ENCODE data around the gene GCA. TPM values are rescaled to one million over a fixed set of nuclear protein-coding genes. Genes with fewer than 3 reads are reported as not detected.

Gene GCA
- total RNA-seq, 1 donor from 2014 or later: 7.6 TPM

- no peak for DNase-seq
- intact Hi-C loops (cut with DNase I): no loop called here
- ATAC-seq (ENCODE audit: poor library complexity): no peak
These were observed 19.0 kb upstream of the GCA start for GRCh38 chr2:162324953-162325352.

GRCh38 chr2:162327134-162327769 is 16.7 kb upstream of the GCA start:
- DNase-seq (no peak), ATAC-seq (ENCODE audit: poor library complexity) (no peak)
- intact Hi-C loops (cut with DNase I): no loop called here

- ATAC-seq (ENCODE audit: poor library complexity): no peak
These were observed 16.1 kb upstream of the GCA start for GRCh38 chr2:162327806-162328205.

GRCh38 chr2:162328424-162329157 is 15.3 kb upstream of the GCA start:
- DNase-seq: no peak
- ATAC-seq (ENCODE audit: poor library complexity): no peak
- intact Hi-C loops (cut with DNase I): no loop called here

More at GRCh38 chr2:162327806-162328205, 16.1 kb upstream of the GCA start:
- intact Hi-C loops (cut with DNase I): no loop called here
- no peak for DNase-seq

DNA sequence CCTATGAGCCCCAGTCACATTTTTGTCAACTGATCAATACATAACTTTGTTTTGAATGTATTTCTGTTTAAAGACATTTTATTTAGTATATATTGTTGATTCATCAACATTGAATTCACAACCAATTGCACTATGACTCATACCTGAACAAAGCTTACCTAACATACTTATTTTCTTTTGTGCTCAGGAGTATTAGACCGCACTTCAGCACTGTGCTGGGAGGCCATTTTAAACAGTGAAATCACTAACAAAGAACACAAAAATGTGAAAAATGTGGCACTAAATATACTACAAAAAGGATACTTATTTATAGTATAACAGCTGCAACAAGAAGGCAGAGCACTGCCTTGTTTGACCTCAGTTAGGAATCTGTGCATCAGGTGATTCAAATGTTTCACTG is 13.1 kb upstream of the GCA start:
- no peak for DNase-seq
- intact Hi-C loops (cut with DNase I): no loop called here

DNA sequence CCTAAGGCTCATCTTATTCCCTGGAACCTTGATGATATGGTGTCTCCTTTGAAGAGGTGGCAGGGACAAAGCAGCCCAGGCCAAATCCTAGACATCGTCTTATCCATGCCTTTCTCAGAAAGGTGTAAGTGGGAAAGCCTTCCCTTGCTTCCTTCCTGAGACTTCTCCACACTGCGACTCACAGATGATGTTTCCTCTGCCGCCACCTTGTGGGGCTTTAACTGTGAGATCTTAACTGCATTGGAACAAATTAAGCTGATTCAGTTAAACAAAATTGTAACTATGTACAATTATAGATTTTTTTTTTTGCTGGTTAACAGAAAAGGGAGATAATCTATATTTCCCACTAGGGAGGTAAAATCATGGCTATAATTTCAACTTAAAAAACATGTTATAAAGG is 10.0 kb upstream of the GCA start:
- DNase-seq (no peak), ATAC-seq (ENCODE audit: poor library complexity) (no peak)
- intact Hi-C loops (cut with DNase I): no loop called here

More for the DNA sequence above, 13.1 kb upstream of the GCA start:
- ATAC-seq (ENCODE audit: poor library complexity): no peak

- no peak for ATAC-seq (ENCODE audit: poor library complexity)
- intact Hi-C loops (cut with DNase I): no loop called here
- DNase-seq: no peak
These were observed 6.1 kb upstream of the GCA start for GRCh38 chr2:162337868-162338267.

- intact Hi-C loops (cut with DNase I): no loop called here
- DNase-seq (no peak), ATAC-seq (ENCODE audit: poor library complexity) (no peak)
These were observed 3.1 kb upstream of the GCA start for GRCh38 chr2:162340822-162341221.

- DNase-seq (no peak), ATAC-seq (ENCODE audit: poor library complexity) (no peak)
- intact Hi-C loops (cut with DNase I): no loop called here
These were observed 1.6 kb upstream of the GCA start for GRCh38 chr2:162342321-162342720.

GRCh38 chr2:162342841-162343240 is 1.1 kb upstream of the GCA start:
- no peak for DNase-seq
- ATAC-seq (ENCODE audit: poor library complexity): no peak
- intact Hi-C loops (cut with DNase I): no loop called here

GRCh38 chr2:162343492-162343823 is 474 bp upstream of the GCA start:
- DNase-seq (no peak), ATAC-seq (ENCODE audit: poor library complexity) (no peak)
- intact Hi-C loops (cut with DNase I): no loop called here

GRCh38 chr2:162344617-162344950 is 652 bp downstream of the GCA start:
- no peak for DNase-seq
- intact Hi-C loops (cut with DNase I): no loop called here
- ATAC-seq (ENCODE audit: poor library complexity): no peak

GRCh38 chr2:162365392-162365791 is 21.5 kb downstream of the GCA start:
- DNase-seq: no peak
- intact Hi-C loops (cut with DNase I): no loop called here
- ATAC-seq (ENCODE audit: poor library complexity): no peak

- intact Hi-C loops (cut with DNase I): no loop called here
- no peak for DNase-seq
- ATAC-seq (ENCODE audit: poor library complexity): no peak
These were observed 24.6 kb downstream of the GCA start for GRCh38 chr2:162368494-162368893.

- no peak for DNase-seq
- intact Hi-C loops (cut with DNase I): no loop called here
These were observed 25.6 kb downstream of the GCA start for GRCh38 chr2:162369551-162369950.

GRCh38 chr2:162370931-162371330 is 27.0 kb downstream of the GCA start:
- DNase-seq (no peak), ATAC-seq (ENCODE audit: poor library complexity) (no peak)
- intact Hi-C loops (cut with DNase I): no loop called here

More at GRCh38 chr2:162369551-162369950, 25.6 kb downstream of the GCA start:
- ATAC-seq (ENCODE audit: poor library complexity): no peak

DNA sequence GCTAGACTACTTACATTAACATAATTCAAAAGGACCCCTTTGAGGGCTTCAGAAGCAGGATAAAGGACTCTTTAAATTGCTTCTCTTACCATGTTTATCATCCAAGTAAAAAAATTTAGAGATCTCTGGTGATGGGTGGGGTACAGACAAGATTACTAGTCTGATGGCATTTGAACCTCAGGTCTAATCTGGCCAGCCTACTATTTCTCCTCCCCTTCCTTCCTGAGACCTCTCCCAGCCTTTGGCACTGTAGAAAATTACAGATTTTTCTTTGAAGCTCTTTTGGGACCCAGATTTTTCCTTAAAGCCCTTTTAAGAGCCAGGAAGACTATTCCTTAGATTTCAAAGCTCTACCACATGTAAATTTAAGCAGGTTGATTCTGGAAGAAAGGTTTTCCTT is 28.9 kb downstream of the GCA start:
- ATAC-seq (ENCODE audit: poor library complexity): no peak
- intact Hi-C loops (cut with DNase I): no loop called here
- no peak for DNase-seq

DNA sequence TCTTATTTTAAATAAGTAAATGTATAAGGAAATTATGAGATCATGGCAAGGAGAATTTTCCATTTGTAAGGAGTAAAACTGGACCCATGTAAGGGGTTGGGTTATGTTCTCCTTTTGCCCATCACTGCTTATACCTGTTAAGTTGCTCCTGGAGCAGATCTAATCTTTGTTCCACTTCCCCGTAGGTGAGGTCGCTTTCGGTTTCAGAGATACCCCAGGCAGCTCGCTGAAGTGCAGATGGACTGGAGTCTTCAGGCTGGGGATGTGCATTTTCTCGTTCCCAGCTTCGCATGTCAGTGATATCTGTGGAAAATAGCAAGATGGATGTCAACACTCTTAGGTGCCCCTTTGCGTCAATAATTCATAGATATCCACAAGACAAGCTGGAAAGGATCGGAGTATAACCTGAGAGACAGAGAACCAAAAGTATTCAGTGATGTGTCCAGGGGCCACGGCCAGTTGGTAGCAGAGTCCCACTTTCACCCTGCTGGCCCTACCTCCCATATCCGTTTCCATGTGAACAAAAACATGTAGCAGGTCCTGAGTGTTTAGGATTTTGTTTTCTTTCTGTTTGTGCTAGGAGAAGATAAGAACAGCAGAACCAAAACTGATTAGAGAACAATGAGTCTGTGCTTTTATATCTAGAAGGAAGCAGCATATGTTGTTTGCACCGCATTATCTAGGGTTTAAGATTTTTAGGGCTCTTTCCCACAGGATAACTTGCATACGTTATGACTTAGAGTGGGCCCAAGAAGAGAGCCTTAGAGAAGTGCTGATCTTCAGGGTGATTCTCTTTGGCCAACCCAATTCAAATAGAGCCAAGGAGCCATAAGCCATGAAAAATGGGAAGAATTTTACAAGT is 36.0 kb downstream of the GCA start:
- DNase-seq (no peak), ATAC-seq (ENCODE audit: poor library complexity) (no peak)

DNA sequence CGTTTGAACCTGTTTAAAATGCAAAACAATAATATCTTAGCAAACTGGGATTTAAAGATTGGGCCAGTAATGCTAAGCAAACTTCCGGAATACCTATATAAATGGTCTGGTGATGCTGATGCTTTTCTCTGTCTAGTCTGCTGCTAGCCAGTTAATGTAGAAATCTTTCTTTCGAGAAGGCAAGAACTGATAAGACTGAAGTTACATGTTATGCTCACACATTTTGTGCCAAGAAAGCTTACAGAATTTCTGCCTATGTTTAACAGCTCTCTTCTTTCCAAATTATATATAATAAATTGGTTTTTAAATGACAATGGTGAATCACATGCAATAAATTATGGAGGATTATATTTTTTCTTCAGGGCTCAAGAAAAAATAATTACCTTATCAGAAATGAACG is 37.9 kb downstream of the GCA start:
- ATAC-seq (ENCODE audit: poor library complexity) (no peak), DNase-seq (no peak)
- intact Hi-C loops (cut with DNase I): no loop called here

More for the DNA sequence above, 36.0 kb downstream of the GCA start:
- intact Hi-C loops (cut with DNase I): no loop called here

DNA sequence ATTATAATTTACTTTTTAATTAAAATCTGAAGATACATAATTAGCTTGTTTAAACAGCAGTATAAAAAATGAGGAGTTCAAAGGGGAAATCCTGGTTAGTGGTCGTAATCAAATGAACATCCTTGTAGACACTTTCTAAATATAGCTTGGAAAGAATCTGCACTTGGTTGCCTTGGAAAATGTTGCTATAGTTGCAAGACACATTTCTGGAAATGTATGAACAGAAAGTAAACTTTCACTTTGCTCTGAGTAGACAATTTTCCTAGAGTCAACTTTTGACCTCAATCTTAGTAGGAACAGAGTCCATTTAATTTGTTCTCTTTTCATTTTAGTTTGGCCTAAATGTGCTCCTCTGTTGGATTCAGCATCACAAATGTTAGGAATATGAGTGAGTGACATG is 38.3 kb downstream of the GCA start:
- intact Hi-C loops (cut with DNase I): no loop called here
- no peak for DNase-seq
- ATAC-seq (ENCODE audit: poor library complexity): no peak

All from Right ventricle myocardium superior (tissue), 1 donor.